Esophagus squamous epithelium (tissue), 4 donors: ENCODE measurements around the gene OR2V2.

Experiments used
- CTCF ChIP-seq, 6 experiments: fragments of 450-650 bp in 4 of 6; fragments of 200-600 bp in 2 of 6; sonication (generic) in 2 of 6; IDR thresholded peaks; one replicate each; pipeline ENCODE4 v1.5.1; 2016 to 2019; ENCODE audit warnings: antibody characterized with exemption in 6 of 6, mild to moderate bottlenecking in 4 of 6, moderate library complexity in 4 of 6
- POLR2A ChIP-seq, 4 donors: fragments of 450-650 bp; IDR thresholded peaks; one replicate each; pipeline ENCODE4 v1.6.1; 2017; ENCODE audit warnings: antibody characterized with exemption in 4 of 4, mild to moderate bottlenecking in 4 of 4, moderate library complexity in 3 of 4

- TF ChIP-seq CTCF (IDR thresholded peaks at IDR 0.05): no peak
- TF ChIP-seq POLR2A (IDR thresholded peaks at IDR 0.05): no peak
Observed at GRCh38 chr5:181133610-181134231, 13.7 kb upstream of the OR2V2 start.
